Measurements from ENCODE around the gene IPCEF1.

DNA sequence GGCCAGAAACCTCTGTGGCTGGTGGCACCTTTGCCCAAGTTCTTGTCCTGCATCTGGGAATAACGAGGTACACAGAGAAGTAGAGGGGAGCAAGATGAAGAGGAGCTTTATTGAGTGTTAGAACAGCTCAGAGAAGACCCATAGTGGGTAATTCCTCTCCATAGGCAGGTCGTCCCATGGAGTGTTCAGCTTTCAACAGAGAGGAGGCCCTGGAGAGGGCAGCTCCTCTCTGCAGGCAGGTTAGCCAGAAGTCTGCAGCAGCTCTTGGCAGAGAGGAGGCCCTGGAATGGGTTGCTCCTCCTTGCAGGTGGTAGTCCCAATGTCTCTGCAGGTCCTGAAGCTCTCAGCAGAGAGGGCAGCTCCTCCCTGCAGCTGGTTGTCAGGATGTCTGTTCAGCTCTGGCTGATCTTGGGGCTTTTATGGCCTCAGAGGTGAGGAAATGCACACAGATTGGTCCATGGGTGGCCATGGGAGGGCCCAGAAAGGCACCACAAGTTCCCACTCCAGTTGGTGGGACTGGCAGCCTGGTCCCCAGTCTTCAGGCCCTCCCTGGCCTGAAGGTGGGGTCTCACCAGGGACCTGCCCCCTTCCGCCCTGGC is 89.0 kb downstream of the IPCEF1 start:
- TF ChIP-seq, protein P1, sequence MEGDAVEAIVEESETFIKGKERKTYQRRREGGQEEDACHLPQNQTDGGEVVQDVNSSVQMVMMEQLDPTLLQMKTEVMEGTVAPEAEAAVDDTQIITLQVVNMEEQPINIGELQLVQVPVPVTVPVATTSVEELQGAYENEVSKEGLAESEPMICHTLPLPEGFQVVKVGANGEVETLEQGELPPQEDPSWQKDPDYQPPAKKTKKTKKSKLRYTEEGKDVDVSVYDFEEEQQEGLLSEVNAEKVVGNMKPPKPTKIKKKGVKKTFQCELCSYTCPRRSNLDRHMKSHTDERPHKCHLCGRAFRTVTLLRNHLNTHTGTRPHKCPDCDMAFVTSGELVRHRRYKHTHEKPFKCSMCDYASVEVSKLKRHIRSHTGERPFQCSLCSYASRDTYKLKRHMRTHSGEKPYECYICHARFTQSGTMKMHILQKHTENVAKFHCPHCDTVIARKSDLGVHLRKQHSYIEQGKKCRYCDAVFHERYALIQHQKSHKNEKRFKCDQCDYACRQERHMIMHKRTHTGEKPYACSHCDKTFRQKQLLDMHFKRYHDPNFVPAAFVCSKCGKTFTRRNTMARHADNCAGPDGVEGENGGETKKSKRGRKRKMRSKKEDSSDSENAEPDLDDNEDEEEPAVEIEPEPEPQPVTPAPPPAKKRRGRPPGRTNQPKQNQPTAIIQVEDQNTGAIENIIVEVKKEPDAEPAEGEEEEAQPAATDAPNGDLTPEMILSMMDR (IDR thresholded peaks at IDR 0.05; ENCODE audit: poor library complexity), result no peak
- TF ChIP-seq EZH2 (IDR thresholded peaks at IDR 0.05; ENCODE audit: borderline replicate concordance), result no peak
- no peak for TF ChIP-seq EZH2phosphoT487 (IDR thresholded peaks at IDR 0.05; ENCODE audit: low read depth, severe bottlenecking, unreplicated experiment)
